HG03469 (cell line): Measurements from ENCODE around the gene LYST.
"Not testable (repeated sequence)": the region's sequence is repeated elsewhere in the genome, so short reads cannot be mapped to it uniquely, and the experiment has no call there.

ENCODE experiments used
- ATAC-seq: cut with Tn5 transposase; IDR thresholded peaks from one replicate; pipeline ENCODE4 v1.9.1; 2021; ENCODE audit warnings: mild to moderate bottlenecking, moderate library complexity, moderate number of reproducible peaks; ENCODE audit not compliant: unreplicated experiment

LYST gene

DNA sequence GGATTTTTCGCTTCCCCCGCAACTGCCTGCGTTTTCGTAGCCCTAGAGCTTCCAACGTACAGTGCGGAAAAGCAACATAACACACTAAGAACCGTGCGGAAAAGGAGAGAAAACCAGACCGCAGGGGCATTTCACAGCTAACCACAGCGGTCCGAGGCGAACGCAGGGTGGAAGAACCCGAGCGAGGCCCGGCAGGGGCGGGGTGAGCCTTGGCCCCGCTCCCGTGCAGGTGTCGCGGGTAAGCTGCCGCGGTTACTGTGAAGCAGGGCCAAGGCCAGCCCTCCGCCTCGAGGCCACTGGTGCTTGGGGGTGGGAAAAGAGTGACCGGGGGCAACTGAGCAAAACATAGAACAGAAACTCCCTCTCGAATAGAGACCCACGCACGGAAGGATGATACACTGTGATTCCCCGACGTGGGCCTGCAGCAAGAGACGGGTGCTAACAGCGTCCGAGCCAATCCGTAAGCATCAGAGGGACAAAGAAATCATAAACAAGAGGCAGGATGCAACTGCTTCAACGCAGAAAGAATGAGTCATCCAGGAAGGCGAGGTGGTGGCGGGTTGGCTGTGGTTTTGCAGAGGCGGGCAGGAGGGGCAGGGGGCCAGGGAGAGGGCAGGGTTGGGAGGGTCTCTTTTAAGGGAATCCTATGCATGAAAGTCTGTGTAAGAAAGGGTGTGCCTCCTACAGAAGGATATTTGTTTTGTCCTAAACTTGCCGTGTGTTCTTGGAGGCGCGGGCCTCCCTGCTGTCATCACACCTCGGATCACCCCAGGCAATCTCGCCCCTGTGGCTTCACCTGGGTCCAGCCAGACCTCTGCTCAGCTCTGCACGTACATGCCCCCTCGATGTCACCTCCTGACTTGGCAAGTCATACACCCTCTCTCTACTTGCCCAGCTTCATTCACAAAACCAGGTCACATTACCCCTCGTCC lies 224.4 kb downstream of the LYST start:
- ATAC-seq: peak; percentile 36

GRCh38 chr1:235640580-235640979 lies 226.1 kb downstream of the LYST start:
- ATAC-seq: no peak

DNA sequence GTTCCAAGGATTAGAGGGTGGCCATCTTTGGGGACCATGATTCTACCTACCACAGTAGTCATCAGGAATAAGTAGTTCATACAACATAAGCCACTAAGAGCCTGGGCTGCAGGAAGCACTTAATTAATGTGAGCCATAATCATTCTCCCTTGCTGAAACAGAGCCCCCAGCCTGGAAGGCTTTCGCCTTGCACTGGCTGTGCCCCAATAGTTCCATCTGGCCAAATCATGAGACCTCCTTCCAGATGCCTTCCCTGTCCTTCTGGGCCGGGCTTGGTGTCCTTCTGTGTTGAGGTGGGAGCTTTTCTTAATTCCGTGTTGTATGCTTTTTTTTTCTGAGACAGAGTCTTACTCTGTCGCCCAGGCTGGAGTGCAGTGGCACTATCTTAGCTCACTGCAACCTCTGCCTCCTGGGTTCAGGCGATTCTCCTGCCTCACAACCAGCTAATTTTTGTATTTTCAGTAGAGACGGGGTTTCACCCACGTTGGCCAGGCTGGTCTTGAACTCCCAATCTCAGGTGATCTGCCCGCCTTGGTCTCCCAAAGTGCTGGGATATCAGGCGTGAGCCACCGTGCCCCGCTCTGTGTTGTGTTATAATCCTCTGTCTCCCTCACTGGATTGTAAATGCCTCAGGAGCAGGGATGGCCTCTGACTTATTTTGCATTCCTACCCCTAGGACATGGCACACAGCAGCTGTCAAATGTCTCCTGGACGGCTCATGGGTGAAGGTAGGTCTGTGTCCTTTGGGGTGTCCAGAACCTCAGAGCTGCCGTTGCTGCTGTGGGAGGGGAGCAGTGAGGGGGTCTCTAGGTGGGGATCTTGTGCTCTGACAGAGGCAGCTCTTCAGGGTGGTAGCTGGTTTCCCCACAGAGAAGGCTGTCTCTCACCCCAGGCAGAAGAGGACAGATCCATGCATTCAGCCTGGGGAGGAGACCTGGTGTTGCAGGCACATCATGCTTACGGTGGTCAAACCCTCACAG lies 227.2 kb downstream of the LYST start:
- no peak for ATAC-seq

DNA sequence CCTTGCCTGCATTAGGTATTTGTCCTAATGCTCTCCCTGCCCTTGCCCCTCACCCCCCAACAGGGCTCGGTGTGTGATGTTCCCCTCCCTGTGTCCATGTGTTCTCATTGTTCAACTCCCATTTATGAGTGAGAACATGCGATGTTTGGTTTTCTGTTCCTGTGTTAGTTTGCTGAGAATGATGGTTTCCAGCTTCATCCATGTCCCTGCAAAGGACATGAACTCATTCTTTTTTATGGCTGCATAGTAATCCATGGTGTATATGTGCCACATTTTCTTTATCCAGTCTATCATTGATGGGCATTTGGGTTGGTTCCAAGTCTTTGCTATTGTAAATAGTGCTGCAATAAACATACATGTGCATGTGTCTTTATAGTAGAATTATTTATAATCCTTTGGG lies 228.1 kb downstream of the LYST start:
- not testable (repeated sequence) for ATAC-seq

- ATAC-seq: no peak
These were observed 228.8 kb downstream of the LYST start for GRCh38 chr1:235637756-235638534.

- ATAC-seq: no peak
These were observed 230.6 kb downstream of the LYST start for GRCh38 chr1:235635938-235636662.

GRCh38 chr1:235632506-235633401 lies 234.0 kb downstream of the LYST start:
- peak; percentile 91 for ATAC-seq

DNA sequence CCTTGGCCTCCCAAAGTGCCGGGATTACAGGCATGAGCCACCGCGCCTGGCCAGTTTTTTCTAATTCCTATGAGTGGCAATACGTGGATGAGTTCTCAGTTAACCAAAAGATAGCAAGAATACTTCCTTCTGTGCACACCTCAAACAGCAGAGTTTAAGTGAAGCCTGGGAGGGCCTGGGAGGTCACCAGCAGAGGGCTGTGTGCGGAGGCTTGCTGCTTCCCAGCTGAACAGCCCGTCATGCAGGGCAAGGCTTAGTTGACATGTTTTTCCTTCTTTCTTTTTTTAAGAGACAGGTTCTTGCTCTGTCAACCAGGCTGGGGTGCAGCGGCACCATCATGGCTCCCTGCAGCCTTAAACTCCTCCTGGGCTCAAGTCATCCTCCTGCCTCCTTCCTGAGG lies 234.9 kb downstream of the LYST start:
- no peak for ATAC-seq

DNA sequence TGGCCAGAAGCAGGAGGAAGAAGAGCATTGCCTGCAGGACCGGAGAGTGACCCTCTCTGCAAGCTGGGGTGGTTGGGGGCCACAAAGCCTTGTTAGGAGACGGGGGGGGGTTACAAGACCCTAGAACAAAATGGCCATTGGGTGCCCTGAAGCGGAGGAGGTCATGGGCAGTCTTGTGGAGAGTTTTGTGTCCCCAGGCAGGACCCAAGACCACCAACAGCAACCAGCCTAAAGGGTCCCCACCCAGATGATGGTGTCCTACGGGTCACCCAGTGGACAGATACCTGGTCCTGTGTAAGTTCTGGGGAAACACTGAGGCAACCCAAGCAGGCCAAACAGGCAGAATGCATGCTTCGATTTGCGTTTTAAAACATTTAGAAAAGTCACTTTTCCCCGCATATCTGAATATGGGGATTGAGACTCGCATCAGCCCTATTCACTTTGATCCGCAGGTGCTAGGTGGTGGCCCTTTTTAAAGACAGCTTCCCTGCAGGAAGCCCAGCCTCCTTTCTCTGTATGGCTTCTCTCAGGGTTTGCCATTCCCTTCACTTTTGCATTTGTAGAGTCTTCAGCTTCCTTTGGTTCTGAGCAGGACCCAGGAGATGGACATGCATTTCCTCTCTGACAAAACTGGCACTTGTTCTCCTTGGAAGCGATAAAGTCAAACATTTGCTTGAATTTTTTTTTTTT lies 238.2 kb downstream of the LYST start:
- no peak for ATAC-seq

- ATAC-seq: no peak
These were observed 240.9 kb downstream of the LYST start for GRCh38 chr1:235625831-235626230.

- ATAC-seq: no peak
These were observed 241.4 kb downstream of the LYST start for GRCh38 chr1:235625340-235625739.

- no peak for ATAC-seq
These were observed 241.9 kb downstream of the LYST start for GRCh38 chr1:235624721-235625333.

- ATAC-seq: no peak
These were observed 243.5 kb downstream of the LYST start for GRCh38 chr1:235622936-235623779.

GRCh38 chr1:235619149-235619548 lies 247.6 kb downstream of the LYST start:
- not testable (repeated sequence) for ATAC-seq

- ATAC-seq: no peak
These were observed 248.9 kb downstream of the LYST start for GRCh38 chr1:235617808-235618207.

DNA sequence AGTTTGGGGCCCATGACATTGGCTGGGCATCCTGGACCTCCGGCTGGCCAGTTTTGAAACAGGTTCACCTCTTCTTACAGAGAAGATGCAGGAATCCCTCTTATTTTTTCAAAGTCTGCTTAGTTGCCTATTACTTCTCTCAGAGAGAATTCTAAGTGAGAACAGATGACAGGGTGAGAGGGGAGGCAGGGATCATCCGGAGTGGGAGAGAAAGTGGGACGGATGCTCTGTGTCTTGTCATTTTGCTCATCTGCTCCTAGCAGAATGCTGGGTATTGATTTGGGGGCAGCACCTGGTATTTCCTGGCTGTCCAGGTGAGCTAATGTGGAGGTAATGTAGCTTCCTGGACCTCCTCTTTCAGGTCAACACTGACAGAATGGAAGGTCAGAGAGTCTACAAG lies 249.6 kb downstream of the LYST start:
- ATAC-seq: no peak

- no peak for ATAC-seq
These were observed 252.2 kb downstream of the LYST start for GRCh38 chr1:235614442-235614954.
